NCI-H2107 treated with DMSO at 0.1 percent for 48 hours (cell line): ENCODE measurements around the gene SORCS1.

Source experiments
- DNase-seq: peaks from one replicate; lab custom pipeline; 2025; ENCODE audit not compliant: unreplicated experiment; lab: John Stamatoyannopoulos, UW

SORCS1 gene

GRCh38 chr10:106997721-106998120 lies 166.8 kb downstream of the SORCS1 start:
- no peak for DNase-seq

- DNase-seq = no peak
Measured at GRCh38 chr10:106996510-106996909, 168.0 kb downstream of the SORCS1 start.

- DNase-seq = no peak
Measured at GRCh38 chr10:106992055-106992454, 172.5 kb downstream of the SORCS1 start.

GRCh38 chr10:106991091-106991490 lies 173.4 kb downstream of the SORCS1 start:
- no peak for DNase-seq

GRCh38 chr10:106987362-106987761 lies 177.1 kb downstream of the SORCS1 start:
- no peak for DNase-seq

GRCh38 chr10:106982268-106982667 lies 182.2 kb downstream of the SORCS1 start:
- no peak for DNase-seq

- no peak for DNase-seq
Measured at GRCh38 chr10:106981452-106982075, 182.9 kb downstream of the SORCS1 start.

GRCh38 chr10:106980495-106981451 lies 183.7 kb downstream of the SORCS1 start:
- no peak for DNase-seq

- DNase-seq = no peak
Measured at GRCh38 chr10:106978756-106979155, 185.8 kb downstream of the SORCS1 start.

- no peak for DNase-seq
Measured at GRCh38 chr10:106973716-106974115, 190.8 kb downstream of the SORCS1 start.

GRCh38 chr10:106973288-106973687 lies 191.2 kb downstream of the SORCS1 start:
- no peak for DNase-seq

- no peak for DNase-seq
Measured at GRCh38 chr10:106972381-106972780, 192.1 kb downstream of the SORCS1 start.

GRCh38 chr10:106971411-106971831 lies 193.1 kb downstream of the SORCS1 start:
- DNase-seq = no peak

- DNase-seq = no peak
Measured at GRCh38 chr10:106967452-106967851, 197.1 kb downstream of the SORCS1 start.

GRCh38 chr10:106960812-106961211 lies 203.7 kb downstream of the SORCS1 start:
- DNase-seq = no peak

GRCh38 chr10:106959521-106959920 lies 205.0 kb downstream of the SORCS1 start:
- DNase-seq = no peak

- DNase-seq = no peak
Measured at GRCh38 chr10:106958589-106959361, 205.7 kb downstream of the SORCS1 start.

GRCh38 chr10:106957823-106958588 lies 206.5 kb downstream of the SORCS1 start:
- no peak for DNase-seq

- no peak for DNase-seq
Measured at GRCh38 chr10:106956216-106956915, 208.1 kb downstream of the SORCS1 start.

- DNase-seq = no peak
Measured at GRCh38 chr10:106955133-106955532, 209.4 kb downstream of the SORCS1 start.
